SU-DHL-6 (cell line): ENCODE results near the gene UBAC1.

Source experiments
- H2AFZ ChIP-seq: fragments of 200-600 bp; sonication (generic); 2 replicates; pipeline ENCODE4 v1.6.1; 2014; ENCODE audit warnings: low read depth, mild to moderate bottlenecking, moderate library complexity, mixed read lengths, antibody characterized with exemption, low read length; ENCODE audit not compliant: severe bottlenecking
- H3F3A ChIP-seq: fragments of 200-600 bp; shearing (Covaris generic); 2 replicates; pipeline ENCODE4 v1.6.0; 2016; ENCODE audit warnings: antibody characterized with exemption, mild to moderate bottlenecking; ENCODE audit not compliant: insufficient read depth
- H3K27ac ChIP-seq: fragments of 200-600 bp; sonication (generic); 2 replicates; pipeline ENCODE4 v1.5.1; 2016; ENCODE audit warnings: low read depth, mild to moderate bottlenecking, low read length, moderate library complexity, mixed read lengths
- H3K27me3 ChIP-seq: fragments of 200-600 bp; sonication (generic), shearing (Covaris generic); 2 replicates; pipeline ENCODE4 v1.6.0; 2014; ENCODE audit warnings: mild to moderate bottlenecking, low read length
- H3K36me3 ChIP-seq: fragments of 200-600 bp; sonication (generic); 2 replicates; pipeline ENCODE4 v1.6.1; 2014; ENCODE audit warnings: mild to moderate bottlenecking, low read length, mixed read lengths
- H3K4me2 ChIP-seq: fragments of 300-600, 200-600 bp; shearing (Covaris generic), sonication (generic); 2 replicates; pipeline ENCODE4 v1.6.0; 2014; ENCODE audit warnings: low read length, low read depth, mild to moderate bottlenecking; ENCODE audit not compliant: poor library complexity, severe bottlenecking
- H3K4me3 ChIP-seq: fragments of 200-600 bp; sonication (generic); 2 replicates; pipeline ENCODE4 v1.5.1; 2014; ENCODE audit warnings: antibody characterized with exemption, low read length, mild to moderate bottlenecking, mixed read lengths; ENCODE audit not compliant: insufficient read depth, poor library complexity, severe bottlenecking
- H3K79me2 ChIP-seq: fragments of 200-600 bp; sonication (generic); 2 replicates; pipeline ENCODE4 v1.6.1; 2014; ENCODE audit warnings: mild to moderate bottlenecking, low read length, moderate library complexity; ENCODE audit not compliant: insufficient read depth
- H3K9ac ChIP-seq: fragments of 200-600 bp; sonication (generic); 2 replicates; pipeline ENCODE4 v1.7.0; 2014; ENCODE audit warnings: mild to moderate bottlenecking, low read length
- H3K9me2 ChIP-seq: fragments of 200-600 bp; sonication (generic); replicated peaks from 2 replicates; pipeline ENCODE4 v1.6.1; 2014; ENCODE audit warnings: low read length; ENCODE audit not compliant: insufficient read depth
- H3K9me3 ChIP-seq: fragments of 200-600 bp; sonication (generic); 2 replicates; pipeline ENCODE4 v1.6.1; 2014; ENCODE audit warnings: low read length, mixed read lengths; ENCODE audit not compliant: insufficient read depth
- H4K20me1 ChIP-seq: fragments of 200-600 bp; sonication (generic); 2 replicates; pipeline ENCODE4 v1.6.1; 2014; ENCODE audit warnings: low read depth, mild to moderate bottlenecking, antibody characterized with exemption, low read length, moderate library complexity, mixed read lengths
- CTCF ChIP-seq: fragments of 200-600 bp; sonication (generic); IDR thresholded peaks from one replicate; pipeline ENCODE4 v1.5.1; 2017; ENCODE audit warnings: antibody characterized with exemption, mild to moderate bottlenecking, low read length, moderate library complexity; ENCODE audit not compliant: insufficient read depth, poor library complexity, severe bottlenecking
- EZH2phosphoT487 ChIP-seq: fragments of 200-600 bp; sonication (generic), shearing (Covaris generic); conservative IDR thresholded peaks from 2 replicates; pipeline ENCODE4 v1.6.1; 2018; ENCODE audit warnings: mild to moderate bottlenecking, antibody characterized with exemption, low read length, moderate library complexity, mixed read lengths

The UBAC1 gene

GRCh38 chr9:135896626-135897025, 64.5 kb downstream of the UBAC1 start:
- peaks cover 45% of the 10 kb centered on the region for H4K20me1 ChIP-seq

GRCh38 chr9:135896205-135896604, 65.0 kb downstream of the UBAC1 start:
- H3K79me2 ChIP-seq = peaks cover 99% of the 10 kb centered on the region
- H3F3A ChIP-seq = peaks cover 5% of the 10 kb centered on the region; the same call in 1 of the 2 replicates
- no peaks in the 10 kb centered on the region for H3K27me3 ChIP-seq
- no peaks in the 10 kb centered on the region for H3K36me3 ChIP-seq
- H3K4me3 ChIP-seq = no peak overlapping the region
- H3K9ac ChIP-seq = no peak overlapping the region
- H2AFZ ChIP-seq = no peak overlapping the region
- TF ChIP-seq EZH2phosphoT487 (no peak), CTCF (no peak)
- H3K4me2 ChIP-seq = no peak overlapping the region
- no peaks in the 10 kb centered on the region for H3K9me2 ChIP-seq
- H3K27ac ChIP-seq = no peak overlapping the region
- H3K9me3 ChIP-seq = no peaks in the 10 kb centered on the region
- peaks cover 45% of the 10 kb centered on the region for H4K20me1 ChIP-seq

More at GRCh38 chr9:135896626-135897025, 64.5 kb downstream of the UBAC1 start:
- Histone ChIP-seq H2AFZ (no peak overlapping the region), H3F3A (peaks cover 5% of the 10 kb centered on the region; the same call in 1 of the 2 replicates), H3K36me3 (no peaks in the 10 kb centered on the region), H3K27me3 (no peaks in the 10 kb centered on the region), H3K4me2 (no peak overlapping the region), H3K79me2 (peaks cover 99% of the 10 kb centered on the region), H3K9me2 (no peaks in the 10 kb centered on the region), H3K4me3 (no peak overlapping the region), H3K9ac (no peak overlapping the region), H3K27ac (no peak overlapping the region), H3K9me3 (no peaks in the 10 kb centered on the region)
- no peak for TF ChIP-seq EZH2phosphoT487
- no peak for TF ChIP-seq CTCF

GRCh38 chr9:135895202-135895848, 65.8 kb downstream of the UBAC1 start:
- H3K27ac ChIP-seq = no peak overlapping the region
- H3K27me3 ChIP-seq = no peaks in the 10 kb centered on the region
- H3F3A ChIP-seq = peaks cover 5% of the 10 kb centered on the region; the same call in 1 of the 2 replicates
- no peak overlapping the region for H3K4me2 ChIP-seq
- peaks cover 45% of the 10 kb centered on the region for H4K20me1 ChIP-seq
- H3K9me2 ChIP-seq = no peaks in the 10 kb centered on the region
- no peak overlapping the region for H2AFZ ChIP-seq
- H3K9ac ChIP-seq = no peak overlapping the region
- H3K36me3 ChIP-seq = no peaks in the 10 kb centered on the region
- TF ChIP-seq CTCF (no peak), EZH2phosphoT487 (no peak)
- H3K79me2 ChIP-seq = peaks cover 99% of the 10 kb centered on the region
- no peaks in the 10 kb centered on the region for H3K9me3 ChIP-seq
- H3K4me3 ChIP-seq = no peak overlapping the region
